Caco-2 (cell line): ENCODE data around the gene UNCX. TPM values are rescaled to one million over a fixed set of nuclear protein-coding genes. Genes with fewer than 3 reads are reported as not detected.

Experiments used
- BruUV-seq: library from RNA; stranded (reverse); fragments of 400-500 nt; replicated peaks from 2 replicates; lab custom pipeline; 2021; lab: Mats Ljungman, UMichigan
- CTCF ChIA-PET: fragments of 300-600 bp; sonication (Branson Sonifier 250); formaldehyde crosslinking; loops from one replicate; lab custom pipeline; 2022; ENCODE audit warnings: antibody characterized with exemption; lab: Charles Lee
- POLR2A ChIA-PET: fragments of 300-600 bp; sonication (Branson Sonifier 250); formaldehyde crosslinking; loops from one replicate; lab custom pipeline; 2022; ENCODE audit warnings: antibody characterized with exemption; lab: Charles Lee
- DNase-seq, 2 experiments: peaks; one replicate each; pipeline versions ENCODE4 v3.0.0 to v3.0.0-alpha.2; 2020 to 2022
- H3K27me3 ChIP-seq: replicated peaks from 2 replicates; pipeline ENCODE4 v1.6.0; 2011; ENCODE audit warnings: low read length; ENCODE audit not compliant: control insufficient read depth, insufficient read depth
- H3K36me3 ChIP-seq: 2 replicates; pipeline ENCODE4 v1.5.1; 2011; ENCODE audit warnings: low read length; ENCODE audit not compliant: control insufficient read depth, insufficient read depth
- H3K4me1 ChIP-seq: fragments of 250-450 bp; sonication (Bioruptor Pico); 2 replicates; pipeline ENCODE4 v1.5.1; 2020; ENCODE audit warnings: mild to moderate bottlenecking
- H3K4me3 ChIP-seq: 2 replicates; pipeline ENCODE4 v1.5.1; 2011; ENCODE audit warnings: low read depth, mild to moderate bottlenecking, control low read depth, low read length
- H3K9me3 ChIP-seq: fragments of 250-450 bp; sonication (Bioruptor Pico); 2 replicates; pipeline ENCODE4 v1.5.1; 2020; ENCODE audit warnings: mild to moderate bottlenecking, moderate library complexity
- H3K27ac Mint-ChIP-seq: one replicate; pipeline ENCODE4 v1.8.0; 2022; ENCODE audit warnings: mixed read lengths; ENCODE audit not compliant: unreplicated experiment
- H3K27me3 Mint-ChIP-seq: one replicate; pipeline ENCODE4 v1.8.0; 2022; ENCODE audit warnings: mixed read lengths; ENCODE audit not compliant: insufficient read depth, unreplicated experiment
- H3K36me3 Mint-ChIP-seq: one replicate; pipeline ENCODE4 v1.8.0; 2022; ENCODE audit warnings: mild to moderate bottlenecking, mixed read lengths; ENCODE audit not compliant: insufficient read depth, unreplicated experiment
- H3K4me1 Mint-ChIP-seq: one replicate; pipeline ENCODE4 v1.8.0; 2022; ENCODE audit warnings: low read depth, mixed read lengths; ENCODE audit not compliant: unreplicated experiment
- H3K4me3 Mint-ChIP-seq: one replicate; pipeline ENCODE4 v1.8.0; 2022; ENCODE audit warnings: mild to moderate bottlenecking, moderate library complexity, mixed read lengths; ENCODE audit not compliant: unreplicated experiment
- H3K9me3 Mint-ChIP-seq: one replicate; pipeline ENCODE4 v1.8.0; 2022; ENCODE audit warnings: mixed read lengths; ENCODE audit not compliant: unreplicated experiment
- intact Hi-C: fragments of 100-400 bp; cut with micrococcal nuclease; formaldehyde crosslinking; loops from one replicate; pipeline ENCODE4 v1.10.0; 2022; ENCODE audit not compliant: unreplicated experiment
- total RNA-seq: library from RNA; stranded (reverse); gene quantifications from 2 replicates; pipeline ENCODE4 v1.2.3, GENCODE V29; 2022
- TF ChIP-seq, protein P1 (sequence below), 2 experiments: fragments of 200-600 bp in 1 of 2; IDR thresholded peaks; 1 replicate in 1 of 2; 2 replicates in 1 of 2; pipeline versions ENCODE4 v1.5.1 to v1.8.0; 2011 to 2022; ENCODE audit warnings: antibody characterized with exemption in 1 of 2, control low read depth in 1 of 2, inconsistent platforms in 1 of 2, low read depth in 1 of 2, low read length in 1 of 2, mild to moderate bottlenecking in 1 of 2, moderate library complexity in 1 of 2; ENCODE audit not compliant: insufficient read depth in 1 of 2, severe bottlenecking in 1 of 2, unreplicated experiment in 1 of 2

Gene UNCX
- total RNA-seq, 1 experiment from 2014 or later: not detected

DNA sequence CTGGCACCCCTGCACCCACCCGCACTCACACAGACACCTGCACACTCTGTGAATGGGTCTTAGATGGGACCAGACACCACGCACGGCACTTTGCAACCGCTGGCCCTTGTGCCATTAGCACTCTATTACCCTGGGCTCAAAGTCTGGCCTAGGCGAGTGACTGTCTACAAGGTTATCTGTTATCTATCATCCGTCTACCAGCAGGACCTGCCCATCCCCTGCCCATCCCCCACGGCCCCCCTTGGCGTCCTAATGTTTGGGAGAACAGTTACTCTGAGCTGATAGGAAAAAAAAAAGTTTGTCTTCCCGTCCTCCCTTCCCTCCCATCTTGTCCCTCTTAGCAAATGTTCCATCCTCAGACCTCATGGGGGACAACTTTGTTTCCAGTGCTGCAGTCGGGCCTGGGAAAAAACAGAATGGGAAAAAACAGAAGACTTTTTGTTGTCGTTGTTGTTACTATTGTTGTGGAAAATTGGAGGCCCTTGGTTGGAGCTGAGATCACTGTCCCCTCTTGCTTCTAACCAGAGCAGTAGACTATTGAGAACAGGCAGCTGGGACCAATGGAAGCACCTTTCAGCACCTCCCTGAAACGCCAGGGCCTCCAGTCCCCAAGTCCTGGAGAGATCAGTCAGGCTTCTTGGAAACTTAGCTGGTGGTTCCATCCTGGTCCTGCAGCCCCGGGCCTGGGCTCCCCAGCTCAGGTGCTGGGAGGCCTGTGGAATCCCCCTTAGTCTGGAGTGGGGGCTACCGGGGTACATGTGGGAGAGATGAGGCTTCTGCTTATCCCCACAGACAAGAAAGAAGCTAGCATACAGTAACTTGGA lies 12.2 kb downstream of the UNCX start:
- Histone ChIP-seq H3K9me3 (no peaks in the 10 kb centered on the region; the same call in 1 of the 2 replicates), H3K4me1 (no peaks in the 10 kb centered on the region), H3K27me3 (peaks cover 3% of the 10 kb centered on the region), H3K4me3 (no peak overlapping the region), H3K36me3 (no peaks in the 10 kb centered on the region)
- TF ChIP-seq, protein P1, sequence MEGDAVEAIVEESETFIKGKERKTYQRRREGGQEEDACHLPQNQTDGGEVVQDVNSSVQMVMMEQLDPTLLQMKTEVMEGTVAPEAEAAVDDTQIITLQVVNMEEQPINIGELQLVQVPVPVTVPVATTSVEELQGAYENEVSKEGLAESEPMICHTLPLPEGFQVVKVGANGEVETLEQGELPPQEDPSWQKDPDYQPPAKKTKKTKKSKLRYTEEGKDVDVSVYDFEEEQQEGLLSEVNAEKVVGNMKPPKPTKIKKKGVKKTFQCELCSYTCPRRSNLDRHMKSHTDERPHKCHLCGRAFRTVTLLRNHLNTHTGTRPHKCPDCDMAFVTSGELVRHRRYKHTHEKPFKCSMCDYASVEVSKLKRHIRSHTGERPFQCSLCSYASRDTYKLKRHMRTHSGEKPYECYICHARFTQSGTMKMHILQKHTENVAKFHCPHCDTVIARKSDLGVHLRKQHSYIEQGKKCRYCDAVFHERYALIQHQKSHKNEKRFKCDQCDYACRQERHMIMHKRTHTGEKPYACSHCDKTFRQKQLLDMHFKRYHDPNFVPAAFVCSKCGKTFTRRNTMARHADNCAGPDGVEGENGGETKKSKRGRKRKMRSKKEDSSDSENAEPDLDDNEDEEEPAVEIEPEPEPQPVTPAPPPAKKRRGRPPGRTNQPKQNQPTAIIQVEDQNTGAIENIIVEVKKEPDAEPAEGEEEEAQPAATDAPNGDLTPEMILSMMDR (IDR thresholded peaks at IDR 0.05; ENCODE audit: insufficient read depth in 1 of 2, low read depth in 1 of 2, low read length in 1 of 2, severe bottlenecking in 1 of 2, unreplicated experiment in 1 of 2): no peak
- Mint-ChIP-seq H3K4me1 (no peaks in the 10 kb centered on the region), H3K4me3 (no peak overlapping the region), H3K27me3 (peaks cover 11% of the 10 kb centered on the region), H3K9me3 (no peaks in the 10 kb centered on the region), H3K36me3 (no peaks in the 10 kb centered on the region), H3K27ac (no peak overlapping the region)
- POLR2A ChIA-PET: interaction anchor here (0.7 kb wide), 1 partner anchor 317 kb away, joined by 3 read pairs; no protein-coding TSS in a partner anchor
- intact Hi-C loops: no loop called here
- BruUV-seq: no TSS peak
- CTCF ChIA-PET: no interaction called here
- DNase-seq: peak in 1 of 2 experiments; percentile 43

DNA sequence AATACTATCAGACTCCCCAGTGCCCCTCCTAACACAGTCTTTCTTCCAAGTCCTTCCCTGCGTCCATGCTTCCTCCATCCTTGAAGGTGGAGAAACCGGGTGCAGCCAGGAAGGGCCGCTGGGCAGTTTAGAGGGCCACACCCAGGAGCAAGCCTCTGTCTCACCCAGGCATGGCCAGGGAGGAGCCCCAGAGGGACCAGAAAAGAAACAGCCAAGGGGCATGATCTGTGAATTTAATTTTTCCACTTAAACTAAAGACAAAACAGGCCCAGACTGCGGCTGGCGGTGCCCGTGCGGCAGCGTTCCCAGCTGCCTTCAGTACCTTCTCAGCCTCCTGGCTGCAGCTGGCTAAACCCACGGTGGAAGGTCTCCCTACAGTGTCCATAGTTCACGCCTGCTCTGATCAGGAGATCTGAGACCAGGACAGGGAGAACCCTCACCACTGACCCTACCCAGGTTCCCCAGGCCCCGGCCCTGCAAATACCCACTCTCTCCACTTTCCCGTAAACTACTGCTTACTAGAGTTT lies 12.9 kb downstream of the UNCX start:
- H3K27me3 Mint-ChIP-seq: peaks cover 11% of the 10 kb centered on the region
- H3K9me3 Mint-ChIP-seq: no peaks in the 10 kb centered on the region
- no TSS peak for BruUV-seq
- ChIA-PET POLR2A (interaction anchor here (0.7 kb wide), 1 partner anchor 317 kb away, joined by 3 read pairs; no protein-coding TSS in a partner anchor), CTCF (no interaction called here)
- H3K36me3 Mint-ChIP-seq: no peaks in the 10 kb centered on the region
- Histone ChIP-seq H3K4me3 (no peak overlapping the region), H3K4me1 (no peaks in the 10 kb centered on the region), H3K36me3 (no peaks in the 10 kb centered on the region), H3K27me3 (peaks cover 3% of the 10 kb centered on the region), H3K9me3 (no peaks in the 10 kb centered on the region; the same call in 1 of the 2 replicates)
- no peak overlapping the region for H3K27ac Mint-ChIP-seq
- TF ChIP-seq, protein P1 (IDR thresholded peaks at IDR 0.05; ENCODE audit: insufficient read depth in 1 of 2, low read depth in 1 of 2, low read length in 1 of 2, severe bottlenecking in 1 of 2, unreplicated experiment in 1 of 2): no peak
- intact Hi-C loops: no loop called here
- no peaks in the 10 kb centered on the region for H3K4me1 Mint-ChIP-seq
- no peak overlapping the region for H3K4me3 Mint-ChIP-seq
- peak in 1 of 2 experiments; percentile 26 for DNase-seq

DNA sequence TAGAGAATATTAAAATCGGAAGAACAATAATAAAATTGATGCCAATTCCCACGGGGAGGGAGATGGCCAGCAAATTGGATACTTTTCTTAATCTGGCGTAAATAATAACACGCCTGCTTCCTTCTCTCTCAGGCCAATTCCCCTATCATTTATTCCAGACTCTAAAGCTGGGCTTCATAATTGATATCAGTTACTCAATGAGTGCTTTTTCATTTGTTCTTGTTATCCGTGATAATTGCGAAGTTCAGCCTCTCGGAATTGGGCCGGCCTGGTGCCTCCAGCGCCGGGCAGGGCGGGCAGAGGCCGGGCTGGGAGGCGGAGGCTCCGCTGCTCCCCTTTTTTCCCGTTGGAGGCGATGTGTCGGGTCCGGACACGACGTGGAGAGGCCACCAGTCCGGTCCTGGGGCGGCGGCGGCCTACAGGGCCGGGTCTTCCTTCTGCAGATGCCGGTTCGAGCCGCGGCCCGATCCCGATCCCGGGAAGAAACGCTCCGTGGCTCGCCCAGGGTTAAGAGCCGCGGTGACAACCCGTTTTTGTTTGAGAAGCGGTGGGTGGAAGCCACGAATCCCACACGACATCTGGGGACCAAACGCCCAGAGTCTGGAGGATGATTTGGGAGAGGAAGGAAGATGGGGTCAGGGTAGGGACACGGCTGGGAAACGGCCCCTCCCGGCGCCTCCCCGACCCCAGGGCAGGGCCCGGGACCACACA lies 13.6 kb downstream of the UNCX start:
- peaks cover 3% of the 10 kb centered on the region for H3K27me3 ChIP-seq
- H3K4me3 ChIP-seq: no peak overlapping the region
- DNase-seq: peak in 1 of 2 experiments; percentile 23
- TF ChIP-seq, protein P1 (IDR thresholded peaks at IDR 0.05; ENCODE audit: insufficient read depth in 1 of 2, low read depth in 1 of 2, low read length in 1 of 2, severe bottlenecking in 1 of 2, unreplicated experiment in 1 of 2): no peak
- no peaks in the 10 kb centered on the region for H3K4me1 ChIP-seq
- no TSS peak for BruUV-seq
- no peaks in the 10 kb centered on the region for H3K36me3 Mint-ChIP-seq
- peaks cover 7% of the 10 kb centered on the region for H3K27me3 Mint-ChIP-seq
- no peaks in the 10 kb centered on the region for H3K4me1 Mint-ChIP-seq
- H3K9me3 Mint-ChIP-seq: no peaks in the 10 kb centered on the region
- H3K27ac Mint-ChIP-seq: no peak overlapping the region
- no peaks in the 10 kb centered on the region; the same call in 1 of the 2 replicates for H3K9me3 ChIP-seq
- H3K36me3 ChIP-seq: no peaks in the 10 kb centered on the region
- no peak overlapping the region for H3K4me3 Mint-ChIP-seq
- ChIA-PET CTCF (no interaction called here), POLR2A (no interaction called here)
- intact Hi-C loops: no loop called here
